OCI-LY1 (cell line): ENCODE data around the gene CRHBP.

Experiments used
- EZH2 ChIP-seq: fragments of 200-600 bp; sonication (generic), shearing (Covaris generic); IDR thresholded peaks from 2 replicates; pipeline ENCODE4 v1.8.0; 2017; ENCODE audit warnings: borderline replicate concordance, mixed run types, mild to moderate bottlenecking, antibody characterized with exemption, low read length, moderate library complexity, mixed read lengths
- TF ChIP-seq, protein P1 (sequence below): fragments of 200-600 bp; sonication (generic), shearing (Covaris generic); IDR thresholded peaks from 2 replicates; pipeline ENCODE4 v1.5.1; 2017; ENCODE audit warnings: mild to moderate bottlenecking, antibody characterized with exemption, low read length, moderate library complexity, mixed read lengths

- TF ChIP-seq, protein P1, sequence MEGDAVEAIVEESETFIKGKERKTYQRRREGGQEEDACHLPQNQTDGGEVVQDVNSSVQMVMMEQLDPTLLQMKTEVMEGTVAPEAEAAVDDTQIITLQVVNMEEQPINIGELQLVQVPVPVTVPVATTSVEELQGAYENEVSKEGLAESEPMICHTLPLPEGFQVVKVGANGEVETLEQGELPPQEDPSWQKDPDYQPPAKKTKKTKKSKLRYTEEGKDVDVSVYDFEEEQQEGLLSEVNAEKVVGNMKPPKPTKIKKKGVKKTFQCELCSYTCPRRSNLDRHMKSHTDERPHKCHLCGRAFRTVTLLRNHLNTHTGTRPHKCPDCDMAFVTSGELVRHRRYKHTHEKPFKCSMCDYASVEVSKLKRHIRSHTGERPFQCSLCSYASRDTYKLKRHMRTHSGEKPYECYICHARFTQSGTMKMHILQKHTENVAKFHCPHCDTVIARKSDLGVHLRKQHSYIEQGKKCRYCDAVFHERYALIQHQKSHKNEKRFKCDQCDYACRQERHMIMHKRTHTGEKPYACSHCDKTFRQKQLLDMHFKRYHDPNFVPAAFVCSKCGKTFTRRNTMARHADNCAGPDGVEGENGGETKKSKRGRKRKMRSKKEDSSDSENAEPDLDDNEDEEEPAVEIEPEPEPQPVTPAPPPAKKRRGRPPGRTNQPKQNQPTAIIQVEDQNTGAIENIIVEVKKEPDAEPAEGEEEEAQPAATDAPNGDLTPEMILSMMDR: no peak
- TF ChIP-seq EZH2: no peak
These were observed 6.3 kb downstream of the CRHBP start for GRCh38 chr5:76958991-76959767.
